Measurements from ENCODE around the gene NUDT3.

- TF ChIP-seq CTCF (IDR thresholded peaks at IDR 0.05), result no peak
- no peak for TF ChIP-seq ZFX (IDR thresholded peaks at IDR 0.05; ENCODE audit: borderline replicate concordance)
Measured at GRCh38 chr6:34435916-34436315, 43.4 kb upstream of the NUDT3 start.

Measured in 22Rv1 (cell line).